Aorta (tissue), 5 donors: ENCODE results near the gene CCT8. TPM values are rescaled to one million over a fixed set of nuclear protein-coding genes. Genes with fewer than 3 reads are reported as not detected.
"Not testable (repeated sequence)": the region's sequence is repeated elsewhere in the genome, so short reads cannot be mapped to it uniquely, and the experiment has no call there.

ENCODE experiments used
- ATAC-seq: fragments of 200-7000 bp; cut with Tn5 transposase; one replicate; pipeline ENCODE4 v1.9.1; 2022; ENCODE audit warnings: moderate library complexity; ENCODE audit not compliant: low FRiP score
- DNase-seq, 2 donors: peaks; one replicate each; pipeline ENCODE4 v3.0.0-alpha.2; 2020
- H3K27ac ChIP-seq, 2 donors: one replicate each; pipeline ENCODE4 v1.5.1; 2013; ENCODE audit warnings: low read length in 2 of 2, mild to moderate bottlenecking in 2 of 2, moderate library complexity in 2 of 2, control low read depth in 1 of 2, inconsistent platforms in 1 of 2, low read depth in 1 of 2
- H3K27me3 ChIP-seq, 2 donors: one replicate each; pipeline ENCODE4 v1.6.1; 2013; ENCODE audit warnings: control low read depth in 1 of 2, low read length in 1 of 2, mild to moderate bottlenecking in 1 of 2, moderate library complexity in 1 of 2; ENCODE audit not compliant: insufficient read depth in 2 of 2, control insufficient read depth in 1 of 2
- H3K36me3 ChIP-seq, 2 donors: one replicate each; pipeline ENCODE4 v1.6.1; 2013; ENCODE audit warnings: control low read depth in 1 of 2, low read length in 1 of 2, mild to moderate bottlenecking in 1 of 2; ENCODE audit not compliant: insufficient read depth in 2 of 2, control insufficient read depth in 1 of 2
- H3K4me1 ChIP-seq, 2 donors: one replicate each; pipeline ENCODE4 v1.6.1; 2013; ENCODE audit warnings: low read length in 2 of 2, control low read depth in 1 of 2, mild to moderate bottlenecking in 1 of 2, moderate library complexity in 1 of 2; ENCODE audit not compliant: insufficient read depth in 2 of 2, control insufficient read depth in 1 of 2
- H3K4me3 ChIP-seq, 2 donors: one replicate each; pipeline ENCODE4 v1.5.1; 2013; ENCODE audit warnings: low read length in 2 of 2, control low read depth in 1 of 2, mild to moderate bottlenecking in 1 of 2
- H3K9me3 ChIP-seq: one replicate; pipeline ENCODE4 v1.6.1; 2013; ENCODE audit warnings: mild to moderate bottlenecking, low read length; ENCODE audit not compliant: control insufficient read depth
- WGBS, 2 donors: extraction: QIAGEN DNeasy Blood & Tissue Kit; methylation state at CpG; one replicate each; pipeline ENCODE4 v1.1.7; 2013; 5-methylcytosine and 5-hydroxymethylcytosine counted together
- intact Hi-C, 2 donors: fragments of 100-400 bp; cut with DNase I; formaldehyde crosslinking; loops; one replicate each; pipeline versions ENCODE4 v1.14.2 to v1.15.0; 2022
- polyA plus RNA-seq, 2 donors: library from polyadenylated mRNA; stranded (reverse); fragments of 200-250 nt; gene quantifications; one replicate each; pipeline ENCODE4 v1.2.3, GENCODE V29; 2013
- total RNA-seq, 2 donors: library from RNA; stranded (reverse); fragmentation: NEBNext Ultra II Directional; extraction: Animal tissue kit (Norgen Biotek cat#: 25700); gene quantifications; one replicate each; pipeline ENCODE4 v1.2.1, GENCODE V29; 2021
- donor health status: healthy with polysubstance abuse.
- donor health status: Bipolar disorder and iron deficiency.
- donor health status: DM: no; HTN: no; CAD: no.
- donor health status: DM: no; HTN: no; CAD: no.
- donor health status: DM: yes; HTN: yes; CAD: no.

Gene CCT8
- total and polyA plus RNA-seq, 4 donors: 88.7 to 130 (median 118) TPM

DNA sequence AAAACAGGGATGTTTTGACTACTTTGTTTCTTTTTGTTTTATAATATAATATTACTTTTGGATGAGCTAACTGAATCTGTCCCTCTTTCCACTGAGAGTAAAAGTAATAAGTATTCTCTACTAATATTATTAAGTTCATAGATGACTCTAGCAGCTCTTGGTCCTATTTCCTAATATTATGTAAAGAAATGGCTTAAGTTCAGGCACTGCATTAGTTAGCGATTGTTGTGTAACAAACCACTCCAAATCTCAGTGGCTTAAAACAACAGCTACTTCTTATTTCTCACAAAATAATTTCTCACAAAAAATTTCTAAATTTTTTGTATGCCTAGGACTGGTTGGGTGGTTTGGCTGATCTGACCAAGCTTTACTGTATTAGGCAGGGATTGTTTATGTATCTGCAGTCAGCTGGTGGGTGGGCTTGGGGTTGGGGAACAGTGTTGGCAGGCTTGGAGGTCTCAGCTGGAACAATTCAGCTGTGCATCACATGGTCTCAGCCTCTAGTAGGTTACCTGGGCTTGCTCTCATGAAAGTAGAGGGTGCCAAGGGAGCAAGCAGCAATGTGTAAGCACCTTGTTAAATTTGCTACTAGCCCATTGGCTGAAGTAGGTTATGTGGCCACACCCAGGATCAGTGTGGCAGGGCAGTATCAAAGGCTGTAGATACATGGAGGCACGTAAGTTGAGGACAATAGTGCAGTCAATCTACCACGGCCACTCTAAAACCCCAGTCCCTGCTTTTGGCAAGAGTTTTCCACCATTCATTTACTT, 8.8 kb upstream of the CCT8 start:
- Histone ChIP-seq H3K27me3 (no peaks in the 10 kb centered on the region), H3K36me3 (no peaks in the 10 kb centered on the region), H3K4me3 (no peak overlapping the region), H3K27ac (no peak overlapping the region), H3K9me3 (no peaks in the 10 kb centered on the region), H3K4me1 (peaks cover 2% of the 10 kb centered on the region in 2 donors)
- intact Hi-C loops: loop anchor here in 1 of 2 donors (5.0 to 10.0 kb wide), 2 partner anchors 80 to 773 kb away; no protein-coding TSS in a partner anchor
- no peak for DNase-seq
- WGBS, 2 donors: 90 to 95% methylated on average over 3 of the region's 3 CpGs
- no peak for ATAC-seq

- DNase-seq: no peak
- Histone ChIP-seq H3K27me3 (no peaks in the 10 kb centered on the region), H3K9me3 (no peaks in the 10 kb centered on the region), H3K27ac (peak overlapping the region; percentile 69 to 77), H3K36me3 (no peaks in the 10 kb centered on the region), H3K4me3 (no peak overlapping the region), H3K4me1 (peaks cover 0 to 2% of the 10 kb centered on the region in 2 donors)
- intact Hi-C loops: loop anchor here in 1 of 2 donors (5.0 to 10.0 kb wide), 2 partner anchors 82 to 774 kb away; no protein-coding TSS in a partner anchor
- no peak for ATAC-seq
- WGBS, 2 donors: 7 to 27% methylated on average over 6 of the region's 6 CpGs
These were observed 7.0 kb upstream of the CCT8 start for GRCh38 chr21:29080454-29080941.

DNA sequence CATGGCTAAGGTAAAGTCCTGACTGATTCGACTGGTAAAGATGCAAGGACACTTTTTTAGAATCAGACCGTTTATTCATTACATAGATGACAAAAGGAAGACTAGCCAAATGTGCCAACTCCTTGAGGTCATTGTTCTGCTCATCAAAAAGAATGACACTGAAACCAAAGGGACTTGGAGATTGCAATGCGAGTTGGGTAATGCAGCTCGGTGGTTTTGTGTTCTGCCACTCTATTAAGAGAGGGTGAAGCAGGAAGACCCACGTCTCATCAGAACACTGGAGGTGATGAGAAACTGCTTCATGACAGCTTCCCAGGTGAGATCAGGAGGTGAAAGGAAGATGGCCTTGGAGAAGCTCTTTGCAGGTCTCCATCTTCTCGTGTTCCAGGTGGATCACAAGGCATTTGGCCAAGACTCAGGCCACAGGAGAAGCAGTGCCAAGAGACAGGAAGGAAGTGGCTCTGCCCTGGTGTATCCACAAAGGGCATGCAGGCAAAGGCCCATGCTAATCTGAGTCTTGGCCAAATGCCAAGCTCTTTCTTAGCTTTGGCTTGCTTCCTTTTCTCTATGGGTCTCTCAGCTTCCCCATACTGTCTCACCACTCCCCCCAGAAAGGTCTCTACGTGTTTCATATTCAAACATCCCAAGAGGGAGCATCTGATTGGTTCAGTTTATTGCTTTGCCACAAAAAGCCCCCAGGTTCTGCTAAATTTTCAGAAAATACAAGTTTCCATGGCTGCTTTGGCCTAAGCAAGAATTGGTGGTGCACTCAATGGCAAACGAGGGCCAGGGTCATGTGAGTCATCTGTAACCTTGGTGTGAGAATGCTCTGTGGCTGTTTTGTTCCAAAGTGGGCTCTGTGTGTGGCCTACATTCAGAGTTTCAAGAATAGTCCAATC, 5.7 kb upstream of the CCT8 start:
- Histone ChIP-seq H3K4me1 (peaks cover 0 to 2% of the 10 kb centered on the region in 2 donors), H3K27me3 (no peaks in the 10 kb centered on the region), H3K4me3 (no peak overlapping the region), H3K9me3 (no peaks in the 10 kb centered on the region), H3K27ac (peak overlapping the region; percentile 45 to 77), H3K36me3 (no peaks in the 10 kb centered on the region)
- ATAC-seq (peak; percentile 3), DNase-seq (peak in 1 of 2 donors; percentile 61)
- WGBS, 2 donors: 73 to 74% methylated on average over 8 of the region's 8 CpGs
- intact Hi-C loops: no loop called here

DNA sequence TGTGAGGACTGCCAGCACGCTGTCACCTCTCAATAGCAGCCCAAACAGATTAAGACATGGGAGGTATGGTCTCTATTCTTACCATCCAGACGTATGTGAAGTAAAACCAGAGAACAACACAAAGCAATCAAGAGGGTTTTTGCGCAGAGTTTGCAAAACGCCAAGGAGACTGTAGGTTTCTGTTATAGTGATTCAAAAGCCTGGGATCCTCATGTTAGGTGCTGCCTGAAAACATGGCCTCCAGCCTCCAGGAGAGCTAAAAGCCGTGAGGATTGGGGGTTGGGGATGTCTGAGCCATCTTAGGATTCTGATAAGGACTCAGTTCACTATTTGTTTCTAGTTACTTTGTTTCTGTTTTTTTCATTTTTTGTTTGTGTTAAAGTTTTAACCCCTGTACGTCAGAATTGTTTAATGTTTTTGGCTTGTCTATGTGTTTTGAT, 4.2 kb upstream of the CCT8 start:
- DNase-seq (no peak), ATAC-seq (no peak)
- H3K27me3 ChIP-seq: no peaks in the 10 kb centered on the region
- WGBS, 2 donors: 12 to 23% methylated on average over 6 of the region's 6 CpGs
- peaks cover 0 to 2% of the 10 kb centered on the region in 2 donors for H3K4me1 ChIP-seq
- H3K4me3 ChIP-seq: peak overlapping the region; percentile 46 to 83
- H3K36me3 ChIP-seq: no peaks in the 10 kb centered on the region
- intact Hi-C loops: no loop called here
- H3K27ac ChIP-seq: peak overlapping the region; percentile 69 to 85
- H3K9me3 ChIP-seq: no peaks in the 10 kb centered on the region

DNA sequence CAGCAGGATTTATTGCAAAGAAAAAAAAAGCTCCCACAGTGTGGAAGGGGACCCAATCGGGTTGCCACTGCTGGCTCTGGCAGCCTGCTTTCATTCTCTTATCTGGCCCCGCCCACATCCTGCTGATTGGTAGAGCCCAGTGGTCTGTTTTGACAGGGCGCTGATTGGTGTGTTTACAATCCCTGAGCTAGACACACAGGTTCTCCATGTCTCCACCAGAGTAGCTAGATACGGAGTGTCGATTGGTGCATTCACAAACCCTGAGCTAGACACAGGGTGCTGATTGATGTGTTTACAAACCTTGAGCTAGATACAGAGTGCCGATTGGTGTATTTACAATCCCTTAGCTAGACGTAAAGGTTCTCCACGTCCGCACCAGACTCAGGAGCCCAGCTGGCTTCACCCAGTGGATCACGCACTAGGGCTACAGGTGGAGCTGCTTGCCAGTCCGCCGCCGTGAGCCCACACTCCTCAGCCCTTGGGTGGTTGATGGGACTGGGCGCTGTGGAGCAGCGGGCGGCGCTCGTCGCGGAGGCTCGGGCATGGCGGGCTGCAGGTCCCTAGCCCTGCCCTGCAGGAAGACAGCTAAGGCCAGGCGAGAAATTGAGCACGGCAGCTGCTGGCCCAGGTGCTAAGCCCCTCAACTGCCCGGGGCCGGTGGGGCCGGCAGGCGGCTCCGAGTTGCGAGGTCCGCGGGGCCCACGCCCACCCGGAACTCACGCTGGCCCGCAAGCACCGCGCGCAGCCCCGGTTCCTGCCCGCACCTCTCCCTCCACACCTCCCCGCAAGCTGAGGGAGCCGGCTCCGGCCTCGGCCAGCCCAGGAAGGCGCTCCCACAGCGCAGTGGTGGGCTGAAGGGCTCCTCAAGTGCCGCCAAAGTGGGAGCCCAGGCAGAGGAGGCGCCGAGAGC, 3.5 kb upstream of the CCT8 start:
- H3K36me3 ChIP-seq, intact Hi-C loops, H3K27me3 ChIP-seq, ATAC-seq, H3K4me1 ChIP-seq, H3K9me3 ChIP-seq: not testable (repeated sequence)
- peak overlapping the region; percentile 69 to 85 for H3K27ac ChIP-seq
- 16 to 30% methylated on average over 49 to 50 of the region's 50 CpGs for WGBS, 2 donors
- H3K4me3 ChIP-seq: peak overlapping the region; percentile 46 to 83
- DNase-seq: peak; percentile 80 to 88

- 82 to 88% methylated on average over 9 of the region's 9 CpGs for WGBS, 2 donors
- H3K27ac ChIP-seq: peak overlapping the region; percentile 7 to 30
- H3K4me1 ChIP-seq: peaks cover 0 to 4% of the 10 kb centered on the region in 2 donors
- ATAC-seq (no peak), DNase-seq (no peak)
- H3K27me3 ChIP-seq: no peaks in the 10 kb centered on the region
- H3K9me3 ChIP-seq: no peaks in the 10 kb centered on the region
- no peaks in the 10 kb centered on the region for H3K36me3 ChIP-seq
- no peak overlapping the region for H3K4me3 ChIP-seq
- intact Hi-C loops: no loop called here
These were observed 2.4 kb upstream of the CCT8 start for GRCh38 chr21:29075706-29076466.

- no peak overlapping the region for H3K27ac ChIP-seq
- ATAC-seq (no peak), DNase-seq (no peak)
- H3K36me3 ChIP-seq: no peaks in the 10 kb centered on the region
- H3K9me3 ChIP-seq: no peaks in the 10 kb centered on the region
- no peak overlapping the region for H3K4me3 ChIP-seq
- 96% methylated on average over 4 of the region's 4 CpGs for WGBS, 2 donors
- intact Hi-C loops: loop anchor here in 1 of 2 donors (5.0 kb wide), 1 partner anchor 583 kb away; no protein-coding TSS in a partner anchor
- no peaks in the 10 kb centered on the region for H3K27me3 ChIP-seq
- H3K4me1 ChIP-seq: peaks cover 0 to 4% of the 10 kb centered on the region in 2 donors
These were observed 1.3 kb upstream of the CCT8 start for GRCh38 chr21:29074783-29075182.
